Measurements from ENCODE around the gene LRRC7. TPM values are rescaled to one million over a fixed set of nuclear protein-coding genes. Genes with fewer than 3 reads are reported as not detected.

The LRRC7 gene
- total RNA-seq, 3 donors from 2014 or later (not counting 1 experiment from before 2014, with no cell fraction given), result not detected

DNA sequence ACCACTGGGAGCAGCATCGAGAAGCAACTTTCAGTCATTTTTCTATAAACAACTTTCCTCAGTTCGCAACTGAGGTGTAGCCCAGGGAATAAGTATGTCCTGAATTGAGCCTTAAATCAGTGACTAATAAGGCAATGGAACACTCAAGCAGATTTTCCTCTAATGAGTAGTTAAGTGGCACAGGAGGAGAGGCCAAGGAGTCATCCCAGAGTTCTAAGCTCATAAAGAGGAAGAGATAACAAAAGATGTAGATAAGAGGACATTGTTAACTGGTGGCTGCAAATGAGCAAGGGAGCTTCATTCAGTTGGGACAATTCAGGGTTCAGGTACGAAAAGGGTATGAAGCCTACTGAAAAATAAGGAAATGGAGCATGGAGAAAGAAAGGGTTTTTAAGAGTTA, 573.2 kb downstream of the LRRC7 start:
- Mint-ChIP-seq H3K4me1 (no peaks in the 10 kb centered on the region), H3K36me3 (no peaks in the 10 kb centered on the region), H3K27me3 (ENCODE audit: low read depth in 2 of 2) (no peaks in the 10 kb centered on the region), H3K4me3 (no peak overlapping the region), H3K27ac (no peak overlapping the region), H3K9me3 (no peaks in the 10 kb centered on the region)
- H3K4me1 ChIP-seq (ENCODE audit: control insufficient read depth, insufficient read depth, low read length), result no peaks in the 10 kb centered on the region
- 100% methylated on average over 3 of the region's 3 CpGs for WGBS (ENCODE audit: insufficient coverage)
- DNase-seq (no peak), ATAC-seq (no peak)
- no peaks in the 10 kb centered on the region for H3K27me3 ChIP-seq (ENCODE audit: control insufficient read depth, insufficient read depth, low read length)
- intact Hi-C loops (cut with micrococcal nuclease), result no loop called here
- TF ChIP-seq, protein P1, sequence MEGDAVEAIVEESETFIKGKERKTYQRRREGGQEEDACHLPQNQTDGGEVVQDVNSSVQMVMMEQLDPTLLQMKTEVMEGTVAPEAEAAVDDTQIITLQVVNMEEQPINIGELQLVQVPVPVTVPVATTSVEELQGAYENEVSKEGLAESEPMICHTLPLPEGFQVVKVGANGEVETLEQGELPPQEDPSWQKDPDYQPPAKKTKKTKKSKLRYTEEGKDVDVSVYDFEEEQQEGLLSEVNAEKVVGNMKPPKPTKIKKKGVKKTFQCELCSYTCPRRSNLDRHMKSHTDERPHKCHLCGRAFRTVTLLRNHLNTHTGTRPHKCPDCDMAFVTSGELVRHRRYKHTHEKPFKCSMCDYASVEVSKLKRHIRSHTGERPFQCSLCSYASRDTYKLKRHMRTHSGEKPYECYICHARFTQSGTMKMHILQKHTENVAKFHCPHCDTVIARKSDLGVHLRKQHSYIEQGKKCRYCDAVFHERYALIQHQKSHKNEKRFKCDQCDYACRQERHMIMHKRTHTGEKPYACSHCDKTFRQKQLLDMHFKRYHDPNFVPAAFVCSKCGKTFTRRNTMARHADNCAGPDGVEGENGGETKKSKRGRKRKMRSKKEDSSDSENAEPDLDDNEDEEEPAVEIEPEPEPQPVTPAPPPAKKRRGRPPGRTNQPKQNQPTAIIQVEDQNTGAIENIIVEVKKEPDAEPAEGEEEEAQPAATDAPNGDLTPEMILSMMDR (IDR thresholded peaks at IDR 0.05), result no peak
- H3K36me3 ChIP-seq (ENCODE audit: control insufficient read depth, insufficient read depth, low read length), result peaks cover 4% of the 10 kb centered on the region
- H3K27ac ChIP-seq (ENCODE audit: low read length), result no peak overlapping the region
- H3K4me3 ChIP-seq (ENCODE audit: low read length), result no peak overlapping the region
- no peaks in the 10 kb centered on the region for H3K9me3 ChIP-seq (ENCODE audit: control insufficient read depth, insufficient read depth, low read length)

DNA sequence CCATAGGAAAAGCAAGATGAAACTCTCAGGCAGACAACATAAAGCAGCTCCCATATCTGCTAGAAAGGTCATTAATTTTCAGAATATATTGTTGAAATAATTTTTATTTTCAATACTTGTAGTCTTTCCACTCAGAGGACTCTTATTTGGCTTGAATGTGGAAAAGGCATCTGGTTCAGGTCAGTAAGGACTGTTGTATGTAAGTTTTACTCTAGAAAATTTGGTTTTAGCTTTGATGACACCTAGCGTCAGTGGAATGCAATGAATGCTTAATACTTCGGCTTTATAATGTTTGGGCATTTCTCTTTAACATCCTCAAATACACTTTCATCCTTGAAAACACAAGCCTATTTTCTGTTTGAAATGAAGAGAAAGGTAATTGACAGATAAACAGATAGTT, 574.4 kb downstream of the LRRC7 start:
- H3K27me3 Mint-ChIP-seq (ENCODE audit: low read depth in 2 of 2), result no peaks in the 10 kb centered on the region
- H3K4me1 ChIP-seq (ENCODE audit: control insufficient read depth, insufficient read depth, low read length), result no peaks in the 10 kb centered on the region
- H3K4me3 Mint-ChIP-seq, result no peak overlapping the region
- intact Hi-C loops (cut with micrococcal nuclease), result no loop called here
- no peaks in the 10 kb centered on the region for H3K9me3 Mint-ChIP-seq
- ATAC-seq (no peak), DNase-seq (no peak)
- H3K4me3 ChIP-seq (ENCODE audit: low read length), result no peak overlapping the region
- H3K27me3 ChIP-seq (ENCODE audit: control insufficient read depth, insufficient read depth, low read length), result no peaks in the 10 kb centered on the region
- no peak overlapping the region for H3K27ac Mint-ChIP-seq
- H3K9me3 ChIP-seq (ENCODE audit: control insufficient read depth, insufficient read depth, low read length), result no peaks in the 10 kb centered on the region
- 100% methylated on average over 1 of the region's 2 CpGs for WGBS (ENCODE audit: insufficient coverage)
- TF ChIP-seq, protein P1 (IDR thresholded peaks at IDR 0.05), result no peak
- no peaks in the 10 kb centered on the region for H3K4me1 Mint-ChIP-seq
- no peaks in the 10 kb centered on the region for H3K36me3 Mint-ChIP-seq
- H3K36me3 ChIP-seq (ENCODE audit: control insufficient read depth, insufficient read depth, low read length), result peaks cover 4% of the 10 kb centered on the region
- no peak overlapping the region for H3K27ac ChIP-seq (ENCODE audit: low read length)

DNA sequence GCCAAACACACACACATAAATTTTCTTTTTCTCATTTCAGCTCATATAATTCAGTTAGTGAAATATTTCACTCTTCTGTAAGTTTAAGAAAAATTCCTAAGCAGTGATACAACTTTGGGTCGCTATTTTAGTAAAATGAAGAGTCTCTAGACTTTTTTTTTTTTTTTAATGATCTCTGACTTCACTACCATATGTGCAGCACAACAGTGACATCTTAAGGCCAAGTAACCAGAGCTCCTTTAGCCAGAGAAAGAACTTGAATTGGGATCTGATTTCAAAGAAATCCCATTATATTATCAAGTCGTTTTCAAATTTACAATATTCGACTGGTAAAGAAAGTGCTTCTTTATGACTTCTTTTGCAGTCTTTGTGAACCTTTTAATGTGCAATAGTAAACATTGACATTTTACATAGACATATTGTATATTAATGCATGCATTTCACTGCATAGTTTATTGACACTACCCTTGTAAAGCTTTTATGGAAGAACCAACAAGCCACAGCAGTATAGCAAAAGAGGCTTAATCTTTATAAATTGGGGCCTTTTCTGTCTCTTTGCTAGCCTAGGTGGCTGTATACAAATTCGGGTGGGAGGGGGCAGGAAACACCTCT, 575.4 kb downstream of the LRRC7 start:
- H3K27me3 Mint-ChIP-seq (ENCODE audit: low read depth in 2 of 2), result no peaks in the 10 kb centered on the region
- no peaks in the 10 kb centered on the region for H3K9me3 Mint-ChIP-seq
- no peak overlapping the region for H3K27ac ChIP-seq (ENCODE audit: low read length)
- H3K4me3 Mint-ChIP-seq, result no peak overlapping the region
- H3K27me3 ChIP-seq (ENCODE audit: control insufficient read depth, insufficient read depth, low read length), result no peaks in the 10 kb centered on the region
- no peaks in the 10 kb centered on the region for H3K9me3 ChIP-seq (ENCODE audit: control insufficient read depth, insufficient read depth, low read length)
- ATAC-seq (no peak), DNase-seq (no peak)
- H3K4me1 Mint-ChIP-seq, result no peaks in the 10 kb centered on the region
- H3K4me3 ChIP-seq (ENCODE audit: low read length), result no peak overlapping the region
- intact Hi-C loops (cut with micrococcal nuclease), result no loop called here
- no peaks in the 10 kb centered on the region for H3K4me1 ChIP-seq (ENCODE audit: control insufficient read depth, insufficient read depth, low read length)
- no CpG with 5 or more reads among the region's 4 CpGs for WGBS (ENCODE audit: insufficient coverage)
- H3K27ac Mint-ChIP-seq, result no peak overlapping the region
- H3K36me3 Mint-ChIP-seq, result no peaks in the 10 kb centered on the region
- TF ChIP-seq, protein P1 (IDR thresholded peaks at IDR 0.05), result no peak
- H3K36me3 ChIP-seq (ENCODE audit: control insufficient read depth, insufficient read depth, low read length), result peaks cover 8% of the 10 kb centered on the region

DNA sequence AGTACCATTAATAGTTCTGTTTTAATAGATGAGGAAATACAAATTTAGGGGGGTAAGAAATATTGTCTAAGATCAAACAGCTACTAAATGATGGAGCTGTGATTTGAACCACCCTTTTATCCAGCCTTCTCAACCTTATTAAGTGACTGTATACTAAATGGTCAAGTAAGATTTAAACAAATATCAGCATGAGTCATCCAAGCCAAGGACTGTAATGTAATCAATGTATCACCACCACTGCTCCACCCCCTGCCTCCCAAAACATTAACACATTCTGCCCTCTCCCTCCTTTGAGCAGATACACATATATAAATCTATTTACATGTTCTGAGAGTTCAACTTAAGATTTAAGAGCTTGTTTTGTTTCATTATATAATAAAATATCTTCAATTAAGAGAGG, 578.8 kb downstream of the LRRC7 start:
- Histone ChIP-seq H3K4me1 (ENCODE audit: control insufficient read depth, insufficient read depth, low read length) (no peaks in the 10 kb centered on the region), H3K36me3 (ENCODE audit: control insufficient read depth, insufficient read depth, low read length) (peaks cover 16% of the 10 kb centered on the region), H3K9me3 (ENCODE audit: control insufficient read depth, insufficient read depth, low read length) (no peaks in the 10 kb centered on the region), H3K27ac (ENCODE audit: low read length) (no peak overlapping the region), H3K4me3 (ENCODE audit: low read length) (no peak overlapping the region), H3K27me3 (ENCODE audit: control insufficient read depth, insufficient read depth, low read length) (no peaks in the 10 kb centered on the region)
- intact Hi-C loops (cut with micrococcal nuclease), result no loop called here
- no peaks in the 10 kb centered on the region for H3K36me3 Mint-ChIP-seq
- ATAC-seq (no peak), DNase-seq (no peak)
- peaks cover 0 to 5% of the 10 kb centered on the region in 2 donors for H3K4me1 Mint-ChIP-seq
- TF ChIP-seq, protein P1 (IDR thresholded peaks at IDR 0.05), result no peak
- no peak overlapping the region for H3K4me3 Mint-ChIP-seq
- H3K27ac Mint-ChIP-seq, result no peak overlapping the region
- no peaks in the 10 kb centered on the region for H3K9me3 Mint-ChIP-seq
- H3K27me3 Mint-ChIP-seq (ENCODE audit: low read depth in 2 of 2), result no peaks in the 10 kb centered on the region

Data from natural killer cell (primary cell).